ENCODE results near the gene RGS12. TPM values are rescaled to one million over a fixed set of nuclear protein-coding genes. Genes with fewer than 3 reads are reported as not detected.

The RGS12 gene
- total RNA-seq, 4 donors from 2014 or later: 12.4 to 77.4 (median 17.3) TPM

DNA sequence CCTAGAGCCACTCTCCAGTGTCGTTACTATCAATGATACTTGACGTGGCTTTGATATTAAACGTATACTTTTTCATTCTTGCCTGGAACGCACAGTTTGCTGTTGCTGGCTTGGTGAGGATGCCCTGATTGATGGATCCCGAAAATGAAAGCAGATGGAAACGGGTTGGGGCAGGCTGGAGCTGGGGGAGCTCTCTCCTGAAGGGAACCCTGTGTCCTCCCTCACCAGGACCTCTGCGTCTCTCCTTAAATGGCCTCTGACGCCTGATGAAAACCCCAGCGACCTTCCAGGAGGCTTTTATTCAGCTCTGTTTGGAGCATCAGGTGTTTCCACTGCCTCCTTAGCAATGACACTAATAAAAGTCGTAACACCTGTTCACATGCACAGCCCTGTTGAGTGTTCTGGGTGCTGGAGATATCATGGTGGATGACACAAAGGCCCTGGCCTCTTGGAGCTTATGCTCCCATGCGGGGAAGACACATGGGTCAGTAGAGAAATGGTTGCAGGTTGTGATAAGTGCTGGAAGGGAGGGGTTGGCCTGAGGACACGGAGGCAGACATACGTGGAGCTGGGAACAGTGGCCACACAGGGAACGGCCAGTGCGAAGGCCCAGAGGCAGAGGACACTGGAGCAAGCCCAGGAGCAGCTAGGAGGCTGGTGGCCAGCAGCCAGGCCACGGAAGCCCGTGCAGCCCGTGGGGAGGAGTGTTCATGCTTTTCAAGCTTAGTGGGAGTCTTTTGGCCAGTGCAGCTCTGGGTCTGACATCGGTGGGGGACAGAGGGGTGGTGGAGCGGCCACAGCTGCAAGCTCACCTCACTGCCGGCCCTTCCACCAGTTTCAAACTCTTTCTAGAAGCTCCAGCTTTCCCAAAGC is 36.4 kb upstream of the RGS12 start:
- peak; percentile 3 for DNase-seq
- intact Hi-C loops (cut with DNase I; ENCODE audit: low total_unique reads): no loop called here
- 73 to 82% methylated on average over 8 to 21 of the region's 21 CpGs for WGBS, 2 donors (ENCODE audit: low coverage in 1 of 2)

DNA sequence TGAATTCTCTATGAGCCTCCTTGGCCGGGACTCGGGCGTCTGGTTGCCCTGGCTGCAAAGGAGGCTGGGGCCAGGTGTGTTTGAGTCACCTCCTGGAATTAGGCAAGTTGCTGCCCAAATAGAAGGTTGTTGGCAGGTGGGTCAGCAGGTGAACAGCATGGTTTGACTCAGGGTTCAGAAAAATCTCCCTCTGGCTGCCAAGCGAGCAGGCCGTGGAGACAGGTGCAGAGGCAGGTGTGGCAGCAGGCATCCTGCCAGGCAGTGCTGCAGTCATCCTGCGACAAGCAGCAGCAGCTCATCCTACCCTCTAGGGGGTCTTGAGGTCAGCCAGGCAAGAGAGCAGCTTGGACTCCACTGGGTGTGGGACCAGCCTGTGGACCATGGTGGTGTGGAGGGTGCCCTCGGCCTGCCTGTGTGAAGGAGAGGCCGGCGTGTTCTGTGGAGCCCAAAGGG is 35.7 kb upstream of the RGS12 start:
- Histone ChIP-seq H3K4me3 (no peak overlapping the region), H3K9me3 (no peaks in the 10 kb centered on the region), H3K36me3 (no peaks in the 10 kb centered on the region), H3K4me1 (no peaks in the 10 kb centered on the region), H3K27me3 (no peaks in the 10 kb centered on the region), H3K27ac (no peak overlapping the region)
- intact Hi-C loops (cut with DNase I; ENCODE audit: low total_unique reads): no loop called here
- TF ChIP-seq POLR2A (IDR thresholded peaks at IDR 0.05) (no peak), EP300 (IDR thresholded peaks at IDR 0.05; ENCODE audit: low read depth) (no peak), POLR2AphosphoS5 (IDR thresholded peaks at IDR 0.05) (no peak)
- TF ChIP-seq, protein P1, sequence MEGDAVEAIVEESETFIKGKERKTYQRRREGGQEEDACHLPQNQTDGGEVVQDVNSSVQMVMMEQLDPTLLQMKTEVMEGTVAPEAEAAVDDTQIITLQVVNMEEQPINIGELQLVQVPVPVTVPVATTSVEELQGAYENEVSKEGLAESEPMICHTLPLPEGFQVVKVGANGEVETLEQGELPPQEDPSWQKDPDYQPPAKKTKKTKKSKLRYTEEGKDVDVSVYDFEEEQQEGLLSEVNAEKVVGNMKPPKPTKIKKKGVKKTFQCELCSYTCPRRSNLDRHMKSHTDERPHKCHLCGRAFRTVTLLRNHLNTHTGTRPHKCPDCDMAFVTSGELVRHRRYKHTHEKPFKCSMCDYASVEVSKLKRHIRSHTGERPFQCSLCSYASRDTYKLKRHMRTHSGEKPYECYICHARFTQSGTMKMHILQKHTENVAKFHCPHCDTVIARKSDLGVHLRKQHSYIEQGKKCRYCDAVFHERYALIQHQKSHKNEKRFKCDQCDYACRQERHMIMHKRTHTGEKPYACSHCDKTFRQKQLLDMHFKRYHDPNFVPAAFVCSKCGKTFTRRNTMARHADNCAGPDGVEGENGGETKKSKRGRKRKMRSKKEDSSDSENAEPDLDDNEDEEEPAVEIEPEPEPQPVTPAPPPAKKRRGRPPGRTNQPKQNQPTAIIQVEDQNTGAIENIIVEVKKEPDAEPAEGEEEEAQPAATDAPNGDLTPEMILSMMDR (IDR thresholded peaks at IDR 0.05): no peak
- peak; percentile 32 for DNase-seq
- 62% methylated on average over 9 of the region's 9 CpGs; no CpG with 5 or more reads in 1 of the 2 donors for WGBS, 2 donors (ENCODE audit: low coverage in 1 of 2)
- in situ Hi-C loops (cut with MboI; ENCODE audit: low pct_ligation_motif_present in 1 of 4, low pct_unique_long_range_greater_than_20kb in 1 of 4, low sequenced_read_pairs in 3 of 4): no loop called here

More for the DNA sequence above, 36.4 kb upstream of the RGS12 start:
- TF ChIP-seq EP300 (IDR thresholded peaks at IDR 0.05; ENCODE audit: low read depth): no peak
- no peak for TF ChIP-seq POLR2A (IDR thresholded peaks at IDR 0.05)
- no peak for TF ChIP-seq POLR2AphosphoS5 (IDR thresholded peaks at IDR 0.05)
- TF ChIP-seq, protein P1 (IDR thresholded peaks at IDR 0.05): no peak
- no peaks in the 10 kb centered on the region for H3K4me1 ChIP-seq
- no peak overlapping the region for H3K4me3 ChIP-seq
- in situ Hi-C loops (cut with MboI; ENCODE audit: low pct_ligation_motif_present in 1 of 4, low pct_unique_long_range_greater_than_20kb in 1 of 4, low sequenced_read_pairs in 3 of 4): no loop called here
- H3K27ac ChIP-seq: no peak overlapping the region
- no peaks in the 10 kb centered on the region for H3K9me3 ChIP-seq
- no peaks in the 10 kb centered on the region for H3K36me3 ChIP-seq
- no peaks in the 10 kb centered on the region for H3K27me3 ChIP-seq

DNA sequence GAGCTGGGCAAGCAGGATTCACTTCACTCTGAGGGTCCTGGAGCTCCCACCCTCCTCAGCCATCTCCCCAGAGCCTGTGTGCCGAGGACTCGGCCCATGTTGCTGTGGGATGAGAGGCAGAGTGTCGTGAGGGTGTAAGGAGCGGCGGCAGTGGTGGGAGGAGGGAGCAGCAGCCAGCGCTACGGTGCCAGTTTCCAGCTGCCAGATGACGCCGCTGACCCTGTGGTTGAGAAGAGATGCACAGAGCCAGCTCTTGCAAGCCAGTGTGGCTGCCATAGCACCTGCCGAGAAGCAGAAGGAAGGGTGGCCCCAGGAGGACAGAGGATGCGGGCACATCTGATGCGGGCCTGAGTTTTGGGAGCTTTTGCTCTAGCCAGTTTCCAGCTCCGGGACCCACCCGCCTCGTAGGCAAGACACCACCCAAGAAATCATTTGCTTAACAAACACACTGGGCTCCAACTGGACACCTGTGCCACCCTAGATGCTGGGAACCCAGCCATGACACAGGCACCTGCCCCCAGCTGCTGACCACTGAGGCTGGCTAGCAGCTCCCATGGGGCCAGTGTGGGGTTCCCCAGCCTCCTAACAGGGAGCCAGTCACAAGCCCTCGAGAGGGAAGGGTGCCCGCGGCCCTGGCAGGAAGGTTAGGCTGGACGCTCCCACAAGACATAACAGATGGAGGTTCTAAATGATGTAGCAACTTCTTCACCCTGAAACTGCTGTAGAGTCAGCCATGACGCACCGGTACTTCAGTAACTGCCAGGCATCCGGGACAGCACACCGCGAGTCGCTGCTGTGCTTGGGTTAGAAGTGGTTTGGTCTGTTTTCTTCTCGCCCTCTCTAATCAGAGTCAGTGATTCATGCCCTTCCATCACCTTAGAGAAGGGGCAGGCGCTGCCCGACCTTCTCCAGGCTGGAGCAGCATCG is 35.0 kb upstream of the RGS12 start:
- TF ChIP-seq, protein P1 (IDR thresholded peaks at IDR 0.05): no peak
- no peak for TF ChIP-seq POLR2A (IDR thresholded peaks at IDR 0.05)
- TF ChIP-seq POLR2AphosphoS5 (IDR thresholded peaks at IDR 0.05): no peak
- TF ChIP-seq EP300 (IDR thresholded peaks at IDR 0.05; ENCODE audit: low read depth): no peak
- intact Hi-C loops (cut with DNase I; ENCODE audit: low total_unique reads) (no loop called here), in situ Hi-C loops (cut with MboI; ENCODE audit: low pct_ligation_motif_present in 1 of 4, low pct_unique_long_range_greater_than_20kb in 1 of 4, low sequenced_read_pairs in 3 of 4) (no loop called here)
- DNase-seq: peak; percentile 12
- H3K27me3 ChIP-seq: no peaks in the 10 kb centered on the region
- no peaks in the 10 kb centered on the region for H3K9me3 ChIP-seq
- no peaks in the 10 kb centered on the region for H3K36me3 ChIP-seq
- 76% methylated on average over 29 of the region's 29 CpGs; no CpG with 5 or more reads in 1 of the 2 donors for WGBS, 2 donors (ENCODE audit: low coverage in 1 of 2)
- H3K4me3 ChIP-seq: no peak overlapping the region
- H3K27ac ChIP-seq: no peak overlapping the region
- no peaks in the 10 kb centered on the region for H3K4me1 ChIP-seq
